ENCODE results near the gene P2RX7. TPM values are rescaled to one million over a fixed set of nuclear protein-coding genes. Genes with fewer than 3 reads are reported as not detected.
"Not testable (repeated sequence)": the region's sequence is repeated elsewhere in the genome, so short reads cannot be mapped to it uniquely, and the experiment has no call there.

P2RX7 gene
- total RNA-seq, 1 donor from 2014 or later = under 0.01 TPM

DNA sequence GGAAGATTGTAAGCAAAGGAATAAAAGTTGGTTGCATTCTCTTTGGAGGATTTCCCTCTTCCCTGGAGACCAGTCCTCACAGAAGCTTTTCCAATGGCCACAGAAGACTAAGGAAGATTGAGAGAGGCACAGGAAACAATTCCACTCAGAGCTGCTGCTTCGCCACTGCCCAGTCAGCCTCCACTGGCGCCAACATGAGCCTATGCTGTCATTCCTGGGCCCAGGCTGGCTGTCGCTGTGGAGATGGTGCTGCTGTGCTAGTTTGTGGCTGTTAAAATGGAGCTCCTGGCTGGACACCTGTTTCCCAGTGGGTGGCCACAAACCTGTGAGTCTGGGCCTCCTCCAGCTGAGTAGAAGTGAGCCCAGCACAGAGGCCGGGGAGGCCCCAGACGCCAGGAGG lies 6.6 kb downstream of the P2RX7 start:
- no peak overlapping the region for H3K4me3 ChIP-seq (ENCODE audit: low read depth, low read length)
- TF ChIP-seq CTCF (IDR thresholded peaks at IDR 0.05; ENCODE audit: insufficient read depth, low read length, severe bottlenecking) = no peak
- H3K36me3 ChIP-seq (ENCODE audit: control insufficient read depth, insufficient read depth, low read length) = no peaks in the 10 kb centered on the region
- H3K27me3 ChIP-seq (ENCODE audit: control insufficient read depth, insufficient read depth, low read length) = no peaks in the 10 kb centered on the region
- FAIRE-seq (no peak), DNase-seq (ENCODE audit: low read depth) (no peak)

GRCh38 chr12:121142171-121142950 lies 9.7 kb downstream of the P2RX7 start:
- no peaks in the 10 kb centered on the region for H3K36me3 ChIP-seq (ENCODE audit: control insufficient read depth, insufficient read depth, low read length)
- FAIRE-seq = no peak
- no peak for TF ChIP-seq CTCF (IDR thresholded peaks at IDR 0.05; ENCODE audit: insufficient read depth, low read length, severe bottlenecking)
- no peak for DNase-seq (ENCODE audit: low read depth)
- H3K27me3 ChIP-seq (ENCODE audit: control insufficient read depth, insufficient read depth, low read length) = peaks cover 1% of the 10 kb centered on the region
- no peak overlapping the region for H3K4me3 ChIP-seq (ENCODE audit: low read depth, low read length)

- H3K4me3 ChIP-seq (ENCODE audit: low read depth, low read length) = no peak overlapping the region
- peak; percentile 7 for FAIRE-seq
- peak; percentile 65 for DNase-seq (ENCODE audit: low read depth)
- TF ChIP-seq CTCF (IDR thresholded peaks at IDR 0.05; ENCODE audit: insufficient read depth, low read length, severe bottlenecking) = no peak
- H3K36me3 ChIP-seq (ENCODE audit: control insufficient read depth, insufficient read depth, low read length) = no peaks in the 10 kb centered on the region
- H3K27me3 ChIP-seq (ENCODE audit: control insufficient read depth, insufficient read depth, low read length) = peaks cover 1% of the 10 kb centered on the region
Observed at GRCh38 chr12:121144416-121144914, 11.8 kb downstream of the P2RX7 start.

GRCh38 chr12:121145221-121145620 lies 12.5 kb downstream of the P2RX7 start:
- TF ChIP-seq CTCF (IDR thresholded peaks at IDR 0.05; ENCODE audit: insufficient read depth, low read length, severe bottlenecking) = no peak
- Histone ChIP-seq H3K4me3 (ENCODE audit: low read depth, low read length) (no peak overlapping the region), H3K36me3 (ENCODE audit: control insufficient read depth, insufficient read depth, low read length) (no peaks in the 10 kb centered on the region), H3K27me3 (ENCODE audit: control insufficient read depth, insufficient read depth, low read length) (peaks cover 1% of the 10 kb centered on the region)
- peak; percentile 21 for DNase-seq (ENCODE audit: low read depth)
- FAIRE-seq = peak; percentile 77

DNA sequence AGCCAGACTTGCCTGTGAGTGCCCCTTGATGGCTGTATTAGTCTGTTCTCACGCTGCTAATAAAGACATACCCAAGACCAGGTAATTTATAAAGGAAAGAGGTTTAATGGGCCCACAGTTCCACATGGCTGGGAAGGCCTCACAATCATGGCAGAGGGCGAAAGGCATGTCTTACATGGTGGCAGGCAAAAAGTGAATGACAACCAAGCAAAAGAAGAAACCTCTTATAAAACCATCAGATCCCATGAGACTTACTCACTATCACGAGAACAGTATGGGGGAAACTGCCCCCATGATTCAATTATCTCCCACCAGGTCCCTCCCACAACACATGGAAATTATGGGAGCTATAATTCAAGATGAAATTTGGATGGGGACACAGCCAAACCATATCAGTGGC lies 16.6 kb downstream of the P2RX7 start:
- not testable (repeated sequence) for DNase-seq (ENCODE audit: low read depth); H3K36me3 ChIP-seq (ENCODE audit: control insufficient read depth, insufficient read depth, low read length); FAIRE-seq; H3K27me3 ChIP-seq (ENCODE audit: control insufficient read depth, insufficient read depth, low read length); H3K4me3 ChIP-seq (ENCODE audit: low read depth, low read length)

GRCh38 chr12:121154793-121155375 lies 22.2 kb downstream of the P2RX7 start:
- no peak for FAIRE-seq
- DNase-seq (ENCODE audit: low read depth) = no peak
- no peaks in the 10 kb centered on the region for H3K36me3 ChIP-seq (ENCODE audit: control insufficient read depth, insufficient read depth, low read length)

More at GRCh38 chr12:121154793-121155375, 22.2 kb downstream of the P2RX7 start:
- no peak overlapping the region for H3K4me3 ChIP-seq (ENCODE audit: low read depth, low read length)
- TF ChIP-seq CTCF (IDR thresholded peaks at IDR 0.05; ENCODE audit: insufficient read depth, low read length, severe bottlenecking) = no peak
- peaks cover 4% of the 10 kb centered on the region for H3K27me3 ChIP-seq (ENCODE audit: control insufficient read depth, insufficient read depth, low read length)

All from bronchial epithelial cell (primary cell).